Measurements from ENCODE around the gene ARL15.

Gene ARL15

DNA sequence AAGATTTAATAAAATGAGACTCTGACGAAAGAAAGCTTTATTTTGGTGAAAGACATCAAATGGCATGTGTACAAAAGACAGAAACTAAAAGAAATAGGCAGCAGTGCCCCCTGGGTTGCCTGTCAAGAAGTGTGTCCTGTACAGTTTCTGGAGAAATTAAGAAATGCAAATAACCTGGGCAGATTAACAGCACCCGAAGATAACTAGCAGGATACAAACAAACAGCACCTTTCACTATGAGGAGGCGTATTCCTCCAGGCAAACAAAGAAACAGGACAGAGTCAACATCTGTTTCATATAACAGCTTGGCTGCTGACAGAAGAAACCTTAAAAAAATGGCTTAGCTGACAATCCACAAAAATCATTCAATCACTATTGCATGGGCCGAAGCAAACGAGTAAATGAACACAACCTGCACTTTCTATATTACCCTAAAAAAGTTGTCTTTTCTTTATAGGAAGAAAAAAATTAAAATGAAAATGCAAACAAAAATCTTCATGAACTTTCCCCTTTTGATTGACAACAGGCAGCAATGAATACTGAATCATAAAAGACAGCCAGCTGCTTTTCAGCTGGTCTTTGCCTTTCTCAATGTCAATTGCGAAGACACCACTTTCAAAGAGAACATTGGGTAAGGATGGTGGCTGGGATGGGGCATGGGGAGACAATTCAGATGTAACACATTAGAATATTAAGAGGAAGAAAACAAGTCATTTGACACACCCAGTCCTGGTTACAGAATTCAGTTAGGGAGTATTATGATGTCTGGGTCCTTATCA, 162.1 kb downstream of the ARL15 start:
- no peak for DNase-seq (ENCODE audit: low spot score)

DNA sequence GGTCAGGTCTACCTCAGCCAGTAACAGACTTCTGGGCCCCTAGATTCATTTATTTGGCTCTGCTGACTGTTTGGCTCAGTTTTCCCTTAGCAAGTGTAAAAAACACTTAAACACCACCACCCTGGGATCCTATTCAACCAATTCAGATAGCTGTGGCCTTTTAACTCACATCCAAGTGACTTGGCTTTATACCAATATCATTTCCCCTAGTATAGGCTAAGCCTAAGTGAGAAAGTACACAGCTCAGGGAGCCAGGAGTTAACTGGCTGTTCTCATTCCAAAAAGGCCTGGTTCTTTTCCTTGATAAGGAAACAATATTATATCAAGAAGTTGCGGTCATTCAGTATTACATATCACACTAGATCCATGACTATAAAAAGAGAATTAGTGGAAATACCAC, 163.5 kb downstream of the ARL15 start:
- DNase-seq (ENCODE audit: low spot score): no peak

DNA sequence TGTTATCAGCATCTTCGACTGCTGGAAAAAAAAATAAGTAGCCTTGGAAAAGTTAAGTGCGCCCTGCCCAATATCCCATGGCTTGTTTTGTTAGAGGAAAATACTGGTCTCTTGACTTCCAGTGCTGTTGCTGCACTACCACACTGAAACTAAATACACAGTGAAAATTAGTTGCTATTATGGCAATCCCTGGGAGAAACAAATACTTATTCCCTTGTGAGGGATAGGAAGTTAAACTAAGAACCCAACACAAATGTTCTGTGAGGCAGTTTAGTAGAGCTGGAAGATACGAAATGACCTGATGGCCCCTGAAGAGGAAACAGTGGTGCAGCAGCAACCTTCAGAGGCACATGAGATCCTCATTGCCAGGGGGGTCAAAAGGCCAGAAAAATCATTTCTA, 164.0 kb downstream of the ARL15 start:
- DNase-seq (ENCODE audit: low spot score): no peak

DNA sequence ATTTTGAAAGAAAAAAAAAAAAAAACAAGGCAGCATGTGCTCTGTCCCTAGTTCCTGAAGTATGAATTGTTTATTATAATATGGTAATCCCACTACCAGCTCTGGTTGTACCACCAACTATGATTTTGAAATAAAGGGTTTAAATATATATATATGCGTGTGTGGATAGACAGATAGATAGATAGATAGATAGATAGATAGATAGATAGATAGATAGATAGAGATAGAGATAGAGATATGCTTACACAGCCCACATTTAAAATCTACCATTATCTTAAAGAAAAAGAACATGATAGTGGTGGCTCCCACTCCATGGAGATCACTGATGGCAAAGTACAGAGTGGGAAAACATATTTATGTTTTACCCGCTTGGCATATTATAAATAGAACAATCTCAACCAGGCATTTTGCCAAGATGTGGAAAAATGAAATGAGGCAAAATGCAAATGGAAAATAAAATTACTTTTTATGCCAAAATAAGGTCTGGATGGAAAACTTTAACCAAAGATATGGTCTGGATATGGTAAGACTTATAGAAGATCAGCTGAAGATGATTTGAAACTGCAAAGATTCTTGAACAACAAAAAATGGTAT, 170.0 kb downstream of the ARL15 start:
- DNase-seq (ENCODE audit: low spot score): no peak

DNA sequence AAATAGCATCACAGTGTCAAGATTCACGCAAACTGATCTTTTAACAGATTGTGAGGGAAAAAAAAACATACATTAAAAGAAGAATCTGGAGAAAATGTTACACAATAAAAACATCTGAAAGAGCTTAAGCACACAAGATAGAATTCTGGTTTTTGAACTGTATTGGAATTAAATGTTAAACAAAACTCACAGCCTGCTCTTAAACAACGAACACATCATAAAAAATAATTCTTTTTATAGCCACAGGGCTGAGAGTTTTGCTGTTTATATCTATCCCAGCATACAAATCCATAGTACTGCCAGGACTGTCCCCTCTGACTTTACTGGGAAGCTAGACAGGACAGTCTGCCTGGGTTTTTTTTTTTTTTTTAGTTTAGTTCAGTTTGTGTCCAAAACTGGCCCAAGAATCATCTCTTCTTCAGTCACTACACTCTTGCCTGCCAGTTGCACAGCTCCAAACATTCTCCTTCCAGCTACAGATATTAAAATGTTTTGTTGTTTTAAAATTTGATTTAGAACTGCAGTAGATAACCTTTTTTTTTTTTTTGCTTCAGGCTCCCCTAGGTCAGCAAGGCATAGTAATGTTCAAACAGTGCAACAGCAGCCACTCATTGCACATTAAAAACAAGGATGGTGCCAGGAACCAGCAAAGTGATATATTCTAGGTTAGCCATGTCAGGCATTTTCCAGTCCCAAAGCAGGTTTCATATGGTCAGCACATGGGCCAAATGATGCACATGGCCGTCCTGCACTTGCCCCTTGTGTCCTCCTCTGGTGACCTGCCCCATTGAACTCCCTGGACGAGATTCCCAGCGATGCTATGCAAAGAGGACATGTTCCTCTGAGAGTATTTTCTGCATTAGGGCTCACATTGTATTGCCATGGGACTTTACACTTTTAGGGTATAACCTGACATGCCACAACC, 173.6 kb downstream of the ARL15 start:
- DNase-seq (ENCODE audit: low spot score): no peak

DNA sequence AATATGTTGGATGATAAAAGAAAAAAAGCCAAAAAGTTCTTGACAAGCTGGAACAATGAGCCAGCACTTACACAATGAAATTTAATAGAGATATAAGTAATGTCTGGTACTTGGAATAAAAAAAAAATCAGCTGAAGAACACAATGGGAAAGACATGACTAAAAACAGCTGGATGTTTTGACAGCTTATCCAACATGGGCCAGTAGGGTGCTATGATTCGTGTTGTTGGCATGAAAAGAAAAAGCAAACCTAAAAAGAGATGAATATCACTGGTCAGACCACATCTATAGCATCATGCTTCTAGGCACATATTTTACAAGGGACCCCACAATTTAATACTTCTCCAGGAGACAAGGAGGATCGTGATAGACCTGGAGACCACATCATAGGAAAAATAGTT, 175.3 kb downstream of the ARL15 start:
- DNase-seq (ENCODE audit: low spot score): no peak

DNA sequence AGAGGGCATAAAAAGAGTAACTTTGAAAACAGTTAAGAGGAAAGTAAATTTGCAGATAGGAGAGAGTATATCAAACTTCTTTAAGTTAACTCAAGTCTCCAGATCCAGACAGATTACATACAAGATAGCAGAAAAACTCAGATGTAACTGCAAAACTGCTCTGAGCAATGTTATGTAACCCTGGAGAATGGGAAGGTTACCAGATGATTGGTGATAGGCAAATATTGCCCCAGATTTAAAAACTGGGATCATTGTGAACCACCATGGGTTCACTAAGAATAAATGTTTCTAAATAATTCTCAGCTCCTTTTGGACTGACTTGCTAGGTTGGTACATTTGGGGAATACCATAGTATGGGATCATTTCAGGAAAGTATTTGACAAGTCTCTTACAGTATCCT, 176.5 kb downstream of the ARL15 start:
- DNase-seq (ENCODE audit: low spot score): no peak

DNA sequence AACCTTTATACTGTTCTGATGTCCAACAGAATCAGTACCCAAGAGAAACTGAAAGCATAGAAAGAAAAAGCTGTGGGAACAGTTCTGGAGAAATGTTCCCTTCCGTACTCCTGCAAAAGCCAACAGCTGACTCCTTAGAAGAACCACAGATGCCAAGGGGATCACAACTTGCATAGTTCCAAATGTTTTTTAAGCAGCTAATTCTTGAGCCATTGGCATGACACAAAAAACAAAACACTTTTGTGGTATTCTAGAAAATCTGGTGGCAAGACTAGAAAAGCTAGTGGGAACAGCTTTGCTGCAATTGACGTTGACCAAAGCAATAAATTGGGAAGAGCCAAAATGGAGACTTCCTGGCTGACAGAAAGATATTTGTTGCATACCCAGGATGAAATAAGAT, 189.9 kb downstream of the ARL15 start:
- no peak for DNase-seq (ENCODE audit: low spot score)

DNA sequence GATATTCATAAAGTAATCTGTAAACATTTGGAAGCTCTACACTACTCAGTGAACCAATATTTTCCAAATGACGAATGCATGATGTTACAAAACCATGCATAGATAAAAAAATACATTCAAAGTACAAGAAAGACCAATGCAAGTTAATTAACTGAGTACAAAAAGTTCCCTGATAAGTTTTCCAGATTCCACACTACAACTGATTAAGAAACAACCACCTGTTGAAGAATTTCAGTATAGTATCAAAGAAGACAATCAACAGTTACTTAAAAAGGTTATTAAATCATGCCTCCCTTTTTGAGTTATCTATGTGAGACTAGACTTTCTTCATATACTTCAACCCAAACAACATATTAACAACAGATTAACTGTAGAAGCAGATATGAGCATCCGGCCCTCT, 192.4 kb downstream of the ARL15 start:
- no peak for DNase-seq (ENCODE audit: low spot score)

DNA sequence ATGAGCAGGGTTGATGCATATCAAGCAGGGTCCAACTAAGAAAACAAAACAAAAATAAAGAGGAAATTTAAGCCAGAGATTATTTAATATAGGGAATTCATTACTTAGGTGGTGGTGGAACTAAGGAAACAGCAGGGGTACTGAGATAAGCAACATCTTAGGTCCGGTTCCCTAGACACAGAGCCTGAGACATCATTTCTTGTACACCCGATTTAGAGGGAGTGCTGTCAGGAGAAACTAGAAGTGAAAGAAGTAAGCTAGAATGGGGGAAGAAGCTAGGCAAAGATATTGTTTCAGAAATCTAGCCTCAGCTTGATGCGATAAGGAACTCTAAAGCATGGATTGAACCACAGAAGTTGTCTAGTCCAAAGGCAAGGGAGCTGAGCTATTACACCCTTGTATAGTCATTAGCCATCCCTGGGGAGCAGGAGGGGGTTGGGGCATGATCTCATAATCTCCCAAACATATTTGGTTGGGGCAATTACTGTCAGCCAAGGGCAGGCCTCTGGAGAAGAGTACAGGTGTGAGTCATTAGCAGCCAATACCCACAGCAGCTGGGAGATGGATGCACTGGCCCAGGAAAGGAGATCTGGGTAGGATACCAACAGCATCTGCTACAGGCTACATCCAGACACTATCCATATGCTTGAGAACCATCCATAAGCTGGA, 194.5 kb downstream of the ARL15 start:
- no peak for DNase-seq (ENCODE audit: low spot score)

DNA sequence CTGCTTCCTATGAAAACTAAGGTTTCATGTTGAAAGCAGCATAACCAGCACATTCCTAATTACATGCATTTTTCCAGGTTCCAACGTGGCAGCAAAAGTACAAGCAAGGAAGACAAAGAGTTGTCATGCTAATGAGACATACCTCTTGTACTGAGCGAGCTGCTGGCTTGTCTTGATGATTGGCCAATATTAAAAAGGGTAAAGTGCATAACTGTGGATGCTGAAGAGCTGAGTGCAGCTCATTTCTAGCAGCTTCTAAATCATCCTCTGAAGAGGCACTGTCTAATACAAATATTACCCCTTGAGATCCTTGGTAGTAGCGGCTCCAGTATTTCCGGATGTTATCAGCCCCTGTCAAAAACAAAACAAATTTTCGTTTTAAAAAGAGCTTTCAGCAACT, 197.3 kb downstream of the ARL15 start:
- DNase-seq (ENCODE audit: low spot score): no peak

DNA sequence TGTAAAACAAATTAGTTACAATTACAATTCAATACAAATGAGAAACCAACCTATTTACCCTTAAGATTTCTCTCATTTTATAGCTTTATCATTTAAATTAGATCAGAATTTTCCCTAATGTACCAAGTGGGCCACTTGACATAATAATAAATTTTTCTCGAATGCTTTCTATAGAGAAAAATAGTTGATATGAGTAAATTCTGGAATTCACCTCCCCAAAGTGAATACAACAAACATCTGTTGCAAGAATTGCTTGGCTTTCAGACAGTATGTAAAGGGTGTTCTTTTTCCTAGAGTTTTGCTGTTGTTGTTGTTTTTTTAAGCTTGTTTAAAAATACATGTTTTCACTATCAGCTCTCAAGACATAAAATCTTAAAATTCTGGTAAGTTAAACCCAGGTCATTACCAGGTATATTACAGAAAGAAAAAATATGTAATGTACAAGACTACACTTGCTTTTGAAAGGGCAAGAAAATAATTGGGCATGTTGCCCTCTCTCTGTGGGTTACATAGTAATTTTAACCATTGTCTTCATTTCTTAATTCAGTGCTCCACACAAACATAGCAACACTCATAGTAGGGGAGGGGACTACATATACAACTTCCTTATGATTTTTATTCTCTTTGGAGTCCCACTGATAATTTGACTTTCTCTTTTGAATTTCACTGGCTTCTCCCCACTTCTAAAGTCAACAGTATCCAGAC, 200.6 kb downstream of the ARL15 start:
- no peak for DNase-seq (ENCODE audit: low spot score)

DNA sequence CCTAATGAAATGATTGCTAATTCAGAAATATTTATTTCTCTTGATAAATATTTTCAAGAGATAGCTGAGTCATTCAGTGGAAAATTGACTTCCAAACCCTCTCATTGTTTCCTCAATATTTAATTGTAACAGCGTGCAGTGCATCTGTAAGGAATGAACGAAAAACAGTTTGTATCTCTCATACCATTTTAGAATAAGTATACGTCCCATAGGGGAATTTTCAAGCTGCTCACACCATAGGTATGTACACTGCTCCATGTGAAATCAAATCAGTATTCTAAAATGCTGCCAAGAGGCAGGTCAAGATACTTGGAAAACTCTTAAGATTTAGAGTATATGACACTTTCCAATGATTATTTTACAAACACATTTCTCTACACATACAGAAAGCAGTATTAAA, 202.2 kb downstream of the ARL15 start:
- no peak for DNase-seq (ENCODE audit: low spot score)

DNA sequence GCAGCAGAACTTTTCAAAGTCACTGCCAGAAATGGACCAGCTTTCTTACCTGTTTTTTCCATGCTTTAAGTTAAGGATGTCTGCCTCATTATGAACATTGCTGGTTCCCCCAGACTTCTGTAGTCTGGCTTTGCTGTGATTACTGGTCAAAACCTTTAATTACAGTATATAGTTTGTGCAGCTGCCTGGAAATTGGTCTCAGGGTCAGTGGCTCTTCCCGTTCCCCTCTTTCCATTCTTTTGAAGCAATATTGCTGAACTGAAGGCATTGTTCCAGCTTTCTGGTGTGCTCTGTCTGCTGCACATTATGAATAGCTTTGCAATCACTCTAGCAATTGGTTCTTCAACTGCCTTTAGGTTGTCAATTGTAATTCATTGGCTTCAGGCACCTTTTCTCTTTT, 206.5 kb downstream of the ARL15 start:
- no peak for DNase-seq (ENCODE audit: low spot score)

DNA sequence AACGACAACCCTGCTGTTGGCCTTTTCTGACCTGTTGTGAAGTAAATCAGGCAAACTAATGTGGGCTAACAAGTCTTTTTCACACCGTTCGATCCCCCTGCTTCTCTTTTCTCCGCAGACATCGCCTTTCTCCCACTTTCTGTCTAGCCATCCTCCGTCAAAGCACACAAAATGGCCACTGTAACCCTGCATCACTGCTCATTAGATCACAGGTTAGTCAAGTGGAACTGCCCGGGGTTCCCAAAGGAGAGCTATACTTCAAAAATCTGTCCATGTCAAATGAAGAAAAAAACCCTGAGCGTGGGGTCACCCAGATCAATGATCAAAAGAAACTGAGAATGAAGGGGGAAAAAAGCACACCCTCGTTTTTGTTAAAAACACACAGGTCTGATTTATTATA, 212.1 kb downstream of the ARL15 start:
- DNase-seq (ENCODE audit: low spot score): no peak

DNA sequence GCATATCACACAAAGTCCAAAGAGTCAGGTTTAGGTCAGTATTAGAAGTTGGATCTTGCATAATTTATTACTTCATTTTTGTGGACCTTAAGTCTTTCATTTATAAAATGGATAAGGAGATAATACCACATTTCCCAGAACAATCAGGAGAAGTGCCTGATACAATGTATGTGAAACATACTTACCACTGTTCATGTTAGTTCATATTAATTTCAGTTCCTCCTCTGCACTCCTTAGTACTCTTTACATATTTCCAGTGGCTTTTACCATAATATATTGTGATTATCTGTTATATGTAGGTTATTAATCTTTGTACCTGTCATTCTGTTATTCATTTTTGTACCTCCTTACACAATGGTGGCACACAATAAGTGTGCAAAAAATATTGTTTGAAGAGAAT, 214.4 kb downstream of the ARL15 start:
- DNase-seq (ENCODE audit: low spot score): no peak

DNA sequence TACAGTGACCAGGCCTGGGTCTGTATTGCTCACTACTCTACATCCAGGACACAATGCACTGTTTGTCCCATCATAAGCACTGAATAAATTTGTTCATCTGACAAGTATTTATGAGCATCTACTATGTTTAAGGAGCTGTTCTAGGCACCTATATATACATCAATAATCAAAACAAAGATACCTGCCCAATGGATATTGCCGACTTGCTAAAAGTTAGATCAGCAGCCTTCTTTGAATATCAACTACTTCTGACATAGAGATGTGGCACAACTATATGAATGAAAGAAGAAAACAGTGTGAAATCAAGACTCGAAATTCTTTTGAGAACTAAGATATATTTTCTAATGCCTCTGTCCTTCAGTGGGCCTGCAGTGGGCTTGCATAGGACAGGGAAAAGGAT, 215.7 kb downstream of the ARL15 start:
- no peak for DNase-seq (ENCODE audit: low spot score)

DNA sequence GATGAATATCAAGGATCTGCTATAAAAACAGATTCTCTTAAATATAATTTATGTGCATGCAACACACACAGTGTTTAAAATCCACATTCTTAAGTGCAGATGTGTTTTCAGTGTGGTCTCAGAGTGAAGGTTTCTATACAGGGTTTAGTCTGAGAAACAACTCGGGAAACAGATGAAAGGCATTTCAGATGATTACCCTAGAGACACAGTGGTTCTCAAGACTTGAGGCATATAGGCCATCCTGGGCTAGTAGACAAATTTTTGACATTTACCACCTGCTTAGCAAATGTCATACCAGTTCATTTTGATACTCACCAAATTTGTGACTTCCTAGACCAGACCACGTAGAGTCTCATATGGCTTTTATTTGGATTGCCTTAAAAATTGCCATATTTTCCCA, 216.5 kb downstream of the ARL15 start:
- DNase-seq (ENCODE audit: low spot score): no peak

DNA sequence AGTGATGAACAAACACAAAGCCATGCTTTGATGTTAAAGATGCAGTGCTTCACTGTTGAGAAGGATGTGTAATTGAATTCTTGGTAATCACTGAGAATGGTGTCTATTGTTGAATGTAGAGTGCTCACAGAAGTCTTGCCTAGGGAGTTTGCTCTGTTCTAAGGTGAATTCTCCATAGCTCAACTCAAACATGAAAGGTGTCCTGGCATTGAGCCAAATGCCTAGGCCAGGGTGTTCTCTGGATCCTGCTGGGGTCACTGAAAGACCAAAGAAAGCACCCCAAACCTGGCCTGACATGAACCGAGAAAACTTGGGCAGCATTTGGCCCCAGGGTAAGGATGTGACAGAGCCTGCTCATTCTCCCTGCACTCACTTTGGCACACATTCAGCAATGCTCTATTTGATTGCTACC, 217.3 kb downstream of the ARL15 start:
- no peak for DNase-seq (ENCODE audit: low spot score)

DNA sequence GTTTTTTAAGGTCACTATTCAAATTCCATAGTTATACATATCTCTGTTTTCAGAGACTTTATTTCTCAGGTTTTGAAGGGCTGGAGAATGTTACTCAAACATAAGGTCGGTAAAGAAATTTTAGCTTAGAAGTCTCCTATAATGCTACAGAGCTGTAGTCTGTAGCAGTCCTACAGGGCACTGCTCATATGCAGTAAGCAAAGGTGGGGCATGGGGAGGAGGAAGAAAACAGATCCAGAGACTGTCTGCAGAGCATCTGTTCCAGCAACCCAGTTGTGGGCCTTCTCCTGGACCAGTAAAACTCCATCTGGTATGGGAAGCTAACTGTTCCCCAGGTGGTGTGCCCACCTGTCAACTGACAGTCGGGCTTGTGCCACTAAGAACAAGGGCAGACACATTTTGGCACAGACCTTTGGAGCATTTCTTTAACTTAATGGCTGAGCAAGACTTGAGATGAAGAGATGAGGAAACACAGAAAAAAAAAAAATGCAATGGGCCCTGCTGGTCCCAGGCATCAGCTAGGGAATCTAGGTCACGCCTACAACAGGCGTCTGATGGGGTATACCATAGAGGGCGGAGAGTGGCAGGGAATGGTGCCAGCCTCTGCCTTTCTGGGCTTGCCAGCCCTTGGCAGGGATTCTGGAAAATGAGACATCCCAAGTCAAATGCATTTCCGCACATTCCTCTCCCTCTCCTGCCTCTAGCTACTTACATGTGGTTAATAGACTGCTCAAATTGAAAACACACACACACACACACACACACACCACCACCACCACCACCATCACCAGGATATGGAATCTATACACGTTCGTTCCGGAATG, 218.9 kb downstream of the ARL15 start:
- DNase-seq (ENCODE audit: low spot score): no peak
